HepG2 (cell line): ENCODE measurements around the gene HEXD. TPM values are rescaled to one million over a fixed set of nuclear protein-coding genes. Genes with fewer than 3 reads are reported as not detected.

ENCODE experiments used
- CBX2 ChIP-seq, 2 experiments: fragments of 200-600 bp in 1 of 2; sonication (generic); formaldehyde crosslinking in 1 of 2; IDR thresholded peaks; 2 replicates each; pipeline versions ENCODE4 v1.7.0 to v1.8.1; 2018 to 2022; ENCODE audit warnings: low read depth in 2 of 2, low read length in 1 of 2, mild to moderate bottlenecking in 1 of 2, missing genetic modification reagents in 1 of 2
- CHD2 ChIP-seq: IDR thresholded peaks from 2 replicates; pipeline ENCODE4 v1.6.1; 2011; ENCODE audit warnings: low read depth, low read length, improper control_type of control experiment
- KDM5A ChIP-seq: fragments of 200-600 bp; sonication (generic); IDR thresholded peaks from 2 replicates; pipeline ENCODE4 v1.7.0; 2018; ENCODE audit warnings: antibody characterized with exemption, mild to moderate bottlenecking, low read length, borderline replicate concordance
- NCOA2 ChIP-seq: sonication (generic); formaldehyde crosslinking; IDR thresholded peaks from 2 replicates; pipeline ENCODE4 v1.8.0; 2022; ENCODE audit warnings: inconsistent platforms
- NFIB ChIP-seq: sonication (generic); formaldehyde crosslinking; IDR thresholded peaks from 2 replicates; pipeline ENCODE4 v1.9.0; 2021; ENCODE audit warnings: missing genetic modification reagents, mild to moderate bottlenecking, borderline replicate concordance
- SMARCC2 ChIP-seq: fragments of 450-650 bp; IDR thresholded peaks from 2 replicates; pipeline ENCODE4 v1.6.1; 2017; ENCODE audit warnings: antibody characterized with exemption, mild to moderate bottlenecking
- SMARCE1 ChIP-seq: fragments of 450-650 bp; IDR thresholded peaks from 2 replicates; pipeline ENCODE4 v1.6.1; 2017; ENCODE audit warnings: borderline replicate concordance
- SNAI1 ChIP-seq: sonication (generic); formaldehyde crosslinking; IDR thresholded peaks from 2 replicates; pipeline ENCODE4 v1.5.0; 2020; ENCODE audit warnings: mild to moderate bottlenecking, missing genetic modification reagents, borderline replicate concordance
- WIZ ChIP-seq: sonication (generic); formaldehyde crosslinking; IDR thresholded peaks from 2 replicates; pipeline ENCODE4 v1.5.1; 2020; ENCODE audit warnings: mild to moderate bottlenecking, missing genetic modification reagents
- ZFAT ChIP-seq: sonication (generic); formaldehyde crosslinking; conservative IDR thresholded peaks from 2 replicates; pipeline ENCODE4 v1.8.1; 2023; ENCODE audit warnings: missing genetic modification reagents, inconsistent platforms
- ZKSCAN1 ChIP-seq: fragments of 150-350 bp; IDR thresholded peaks from 2 replicates; pipeline ENCODE4 v1.6.1; 2014; ENCODE audit warnings: low read length
- ZNF138 ChIP-seq: sonication (generic); formaldehyde crosslinking; IDR thresholded peaks from 2 replicates; pipeline ENCODE4 v1.5.0; 2020; ENCODE audit warnings: mild to moderate bottlenecking, low read depth, missing genetic modification reagents
- ZNF207 ChIP-seq: fragments of 450-650 bp; IDR thresholded peaks from 2 replicates; pipeline ENCODE4 v1.6.1; 2016; ENCODE audit warnings: antibody characterized with exemption, borderline replicate concordance
- ZNF776 ChIP-seq: sonication (generic); formaldehyde crosslinking; IDR thresholded peaks from 2 replicates; pipeline ENCODE4 v1.4.0; 2020; ENCODE audit warnings: mild to moderate bottlenecking, missing genetic modification reagents
- polyA plus RNA-seq, 8 experiments: library from polyadenylated mRNA; depleted of rRNA in 3 of 8; stranded (reverse) in 7 of 8; unstranded in 1 of 8; fragments of >200 nt; fragmentation: Illumina TruSeq in 4 of 8; extraction: Trizol in 4 of 8; gene quantifications; 2 replicates each; pipeline versions ENCODE4 v1.2.1 to v1.2.3, GENCODE V29; 2011 to 2016; ENCODE audit warnings: low read depth in 4 of 8, missing spikeins in 1 of 8, mixed read lengths in 1 of 8; ENCODE audit not compliant: insufficient read depth in 1 of 8
- total RNA-seq, 5 experiments: library from RNA; depleted of rRNA; stranded (reverse); fragments of >200 nt; fragmentation: Illumina TruSeq; extraction: Trizol; gene quantifications; 2 replicates each; pipeline ENCODE4 v1.2.3, GENCODE V29; 2016; ENCODE audit warnings: low read depth in 1 of 5
- TF ChIP-seq, protein P1 (sequence below): sonication (generic); formaldehyde crosslinking; IDR thresholded peaks from 2 replicates; pipeline ENCODE4 v1.5.0; 2020; ENCODE audit warnings: missing genetic modification reagents
- TF ChIP-seq, protein P2 (sequence below): sonication (generic); formaldehyde crosslinking; IDR thresholded peaks from 2 replicates; pipeline ENCODE4 v1.4.0; 2020; ENCODE audit warnings: mild to moderate bottlenecking, missing genetic modification reagents
- TF ChIP-seq, protein P3 (sequence below): sonication (generic); formaldehyde crosslinking; IDR thresholded peaks from 2 replicates; pipeline ENCODE4 v1.9.0; 2021; ENCODE audit warnings: missing genetic modification reagents, mild to moderate bottlenecking, borderline replicate concordance
- TF ChIP-seq, protein P4 (sequence below): sonication (generic); formaldehyde crosslinking; IDR thresholded peaks from 2 replicates; pipeline ENCODE4 v1.8.1; 2023; ENCODE audit warnings: mild to moderate bottlenecking, missing genetic modification reagents, borderline replicate concordance
- TF ChIP-seq, protein P5 (sequence below): sonication (generic); formaldehyde crosslinking; conservative IDR thresholded peaks from 2 replicates; pipeline ENCODE4 v1.8.1; 2023; ENCODE audit warnings: missing genetic modification reagents
- TF ChIP-seq, protein P6 (sequence below): sonication (generic); formaldehyde crosslinking; IDR thresholded peaks from 2 replicates; pipeline ENCODE4 v1.5.0; 2020; ENCODE audit warnings: missing genetic modification reagents, mild to moderate bottlenecking, borderline replicate concordance

The HEXD gene
- total and polyA plus RNA-seq, 2 of the 13 experiments (the other 11 are each of a cell fraction or from before 2014, with no cell fraction given) = 22.3 to 41.8 TPM

DNA sequence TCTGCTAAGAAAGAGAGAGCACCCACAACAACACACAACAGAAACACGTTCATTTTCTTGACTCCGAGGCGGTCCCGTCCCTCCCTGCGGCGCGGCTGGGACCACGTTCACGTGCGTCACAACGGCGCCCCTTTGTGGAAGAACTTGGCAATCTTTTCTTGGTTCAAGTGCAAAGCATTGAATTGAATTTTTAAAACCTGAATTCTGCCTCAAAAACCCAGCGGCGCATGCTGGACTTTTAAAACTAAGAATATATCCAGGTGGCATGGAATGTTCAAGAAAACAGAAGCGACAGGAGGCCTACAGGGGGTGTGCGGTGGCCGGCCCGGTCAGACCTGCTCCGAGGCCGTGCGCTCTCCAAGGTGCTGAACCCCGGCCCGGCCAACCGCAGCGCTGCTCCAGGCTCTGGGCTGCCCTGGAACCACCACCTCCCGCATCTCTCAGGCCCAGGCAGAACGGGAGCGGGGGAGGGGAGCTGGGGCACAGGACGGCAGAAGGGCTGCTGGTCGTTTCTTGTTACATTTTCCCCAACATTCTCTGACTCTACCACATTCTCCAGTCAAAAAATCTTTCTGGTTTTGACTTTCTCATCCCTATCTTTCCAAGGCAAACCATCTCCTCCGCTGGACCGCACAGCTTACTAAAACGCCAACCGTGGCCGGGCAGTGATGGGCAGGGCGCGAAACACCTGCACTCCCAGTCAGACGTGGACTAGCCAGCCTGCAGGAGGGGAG lies 3.4 kb upstream of the HEXD start (continued):
- TF ChIP-seq, protein P1, sequence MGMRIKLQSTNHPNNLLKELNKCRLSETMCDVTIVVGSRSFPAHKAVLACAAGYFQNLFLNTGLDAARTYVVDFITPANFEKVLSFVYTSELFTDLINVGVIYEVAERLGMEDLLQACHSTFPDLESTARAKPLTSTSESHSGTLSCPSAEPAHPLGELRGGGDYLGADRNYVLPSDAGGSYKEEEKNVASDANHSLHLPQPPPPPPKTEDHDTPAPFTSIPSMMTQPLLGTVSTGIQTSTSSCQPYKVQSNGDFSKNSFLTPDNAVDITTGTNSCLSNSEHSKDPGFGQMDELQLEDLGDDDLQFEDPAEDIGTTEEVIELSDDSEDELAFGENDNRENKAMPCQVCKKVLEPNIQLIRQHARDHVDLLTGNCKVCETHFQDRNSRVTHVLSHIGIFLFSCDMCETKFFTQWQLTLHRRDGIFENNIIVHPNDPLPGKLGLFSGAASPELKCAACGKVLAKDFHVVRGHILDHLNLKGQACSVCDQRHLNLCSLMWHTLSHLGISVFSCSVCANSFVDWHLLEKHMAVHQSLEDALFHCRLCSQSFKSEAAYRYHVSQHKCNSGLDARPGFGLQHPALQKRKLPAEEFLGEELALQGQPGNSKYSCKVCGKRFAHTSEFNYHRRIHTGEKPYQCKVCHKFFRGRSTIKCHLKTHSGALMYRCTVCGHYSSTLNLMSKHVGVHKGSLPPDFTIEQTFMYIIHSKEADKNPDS (CRISPR knock-in tag) = no peak
- peak; percentile 90 for TF ChIP-seq ZNF776
- peak; percentile 64; the same call in 1 of the 2 replicates for TF ChIP-seq KDM5A
- no peak for TF ChIP-seq NFIB
- TF ChIP-seq, protein P2, sequence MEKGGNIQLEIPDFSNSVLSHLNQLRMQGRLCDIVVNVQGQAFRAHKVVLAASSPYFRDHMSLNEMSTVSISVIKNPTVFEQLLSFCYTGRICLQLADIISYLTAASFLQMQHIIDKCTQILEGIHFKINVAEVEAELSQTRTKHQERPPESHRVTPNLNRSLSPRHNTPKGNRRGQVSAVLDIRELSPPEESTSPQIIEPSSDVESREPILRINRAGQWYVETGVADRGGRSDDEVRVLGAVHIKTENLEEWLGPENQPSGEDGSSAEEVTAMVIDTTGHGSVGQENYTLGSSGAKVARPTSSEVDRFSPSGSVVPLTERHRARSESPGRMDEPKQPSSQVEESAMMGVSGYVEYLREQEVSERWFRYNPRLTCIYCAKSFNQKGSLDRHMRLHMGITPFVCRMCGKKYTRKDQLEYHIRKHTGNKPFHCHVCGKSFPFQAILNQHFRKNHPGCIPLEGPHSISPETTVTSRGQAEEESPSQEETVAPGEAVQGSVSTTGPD (CRISPR knock-in tag) = peak; percentile 75; the same call in 1 of the 2 replicates
- TF ChIP-seq WIZ (CRISPR knock-in tag) = peak; percentile 98
- TF ChIP-seq NCOA2 (CRISPR knock-in tag) = peak; percentile 67
- TF ChIP-seq CHD2 = no peak
- TF ChIP-seq, protein P3, sequence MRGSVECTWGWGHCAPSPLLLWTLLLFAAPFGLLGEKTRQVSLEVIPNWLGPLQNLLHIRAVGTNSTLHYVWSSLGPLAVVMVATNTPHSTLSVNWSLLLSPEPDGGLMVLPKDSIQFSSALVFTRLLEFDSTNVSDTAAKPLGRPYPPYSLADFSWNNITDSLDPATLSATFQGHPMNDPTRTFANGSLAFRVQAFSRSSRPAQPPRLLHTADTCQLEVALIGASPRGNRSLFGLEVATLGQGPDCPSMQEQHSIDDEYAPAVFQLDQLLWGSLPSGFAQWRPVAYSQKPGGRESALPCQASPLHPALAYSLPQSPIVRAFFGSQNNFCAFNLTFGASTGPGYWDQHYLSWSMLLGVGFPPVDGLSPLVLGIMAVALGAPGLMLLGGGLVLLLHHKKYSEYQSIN (CRISPR knock-in tag) = peak; percentile 95; the same call in 1 of the 2 replicates
- TF ChIP-seq ZNF138 = peak; percentile 91
- no peak for TF ChIP-seq CBX2 (IDR thresholded peaks at IDR 0.05; ENCODE audit: low read depth, low read length)
- TF ChIP-seq CBX2 (CRISPR knock-in tag; IDR thresholded peaks at IDR 0.05; ENCODE audit: low read depth) = no peak
- peak; percentile 91; the same call in 1 of the 2 replicates for TF ChIP-seq ZFAT (CRISPR knock-in tag)
- TF ChIP-seq, protein P4, sequence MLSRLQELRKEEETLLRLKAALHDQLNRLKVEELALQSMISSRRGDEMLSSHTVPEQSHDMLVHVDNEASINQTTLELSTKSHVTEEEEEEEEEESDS (CRISPR knock-in tag) = 0 out of 2 replicates have a peak, but pooled peaks have one; percentile 82
- TF ChIP-seq, protein P5, sequence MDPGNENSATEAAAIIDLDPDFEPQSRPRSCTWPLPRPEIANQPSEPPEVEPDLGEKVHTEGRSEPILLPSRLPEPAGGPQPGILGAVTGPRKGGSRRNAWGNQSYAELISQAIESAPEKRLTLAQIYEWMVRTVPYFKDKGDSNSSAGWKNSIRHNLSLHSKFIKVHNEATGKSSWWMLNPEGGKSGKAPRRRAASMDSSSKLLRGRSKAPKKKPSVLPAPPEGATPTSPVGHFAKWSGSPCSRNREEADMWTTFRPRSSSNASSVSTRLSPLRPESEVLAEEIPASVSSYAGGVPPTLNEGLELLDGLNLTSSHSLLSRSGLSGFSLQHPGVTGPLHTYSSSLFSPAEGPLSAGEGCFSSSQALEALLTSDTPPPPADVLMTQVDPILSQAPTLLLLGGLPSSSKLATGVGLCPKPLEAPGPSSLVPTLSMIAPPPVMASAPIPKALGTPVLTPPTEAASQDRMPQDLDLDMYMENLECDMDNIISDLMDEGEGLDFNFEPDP (CRISPR knock-in tag) = 0 out of 2 replicates have a peak, but pooled peaks have one; percentile 66
- no peak for TF ChIP-seq SMARCE1
- TF ChIP-seq ZKSCAN1 = no peak
- TF ChIP-seq SNAI1 (CRISPR knock-in tag) = peak; percentile 98
- TF ChIP-seq SMARCC2 = no peak
- TF ChIP-seq, protein P6, sequence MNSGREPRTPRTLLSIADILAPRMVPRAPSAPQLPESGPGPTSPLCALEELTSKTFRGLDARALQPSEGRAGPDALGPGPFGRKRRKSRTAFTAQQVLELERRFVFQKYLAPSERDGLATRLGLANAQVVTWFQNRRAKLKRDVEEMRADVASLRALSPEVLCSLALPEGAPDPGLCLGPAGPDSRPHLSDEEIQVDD (CRISPR knock-in tag) = peak; percentile 46; the same call in 1 of the 2 replicates
- TF ChIP-seq ZNF207 = no peak
